ENCODE data around the gene FOXD2.

The FOXD2 gene

GRCh38 chr1:47444562-47445465 is 7.0 kb downstream of the FOXD2 start:
- DNase-seq (ENCODE audit: low spot score) = no peak
- Histone ChIP-seq H3K27ac (ENCODE audit: poor library complexity, severe bottlenecking) (no peak overlapping the region), H3K36me3 (ENCODE audit: low read depth) (no peaks in the 10 kb centered on the region), H3K4me1 (ENCODE audit: insufficient read depth, poor library complexity, severe bottlenecking) (no peaks in the 10 kb centered on the region), H3K27me3 (ENCODE audit: insufficient read depth, poor library complexity, severe bottlenecking) (peaks cover 98% of the 10 kb centered on the region), H3K9me3 (ENCODE audit: severe bottlenecking) (no peaks in the 10 kb centered on the region), H3K4me3 (ENCODE audit: severe bottlenecking) (no peak overlapping the region)
- no peak for TF ChIP-seq CTCF (IDR thresholded peaks at IDR 0.05; ENCODE audit: poor library complexity, severe bottlenecking)
- ATAC-seq (ENCODE audit: low read depth) = peak; percentile 69

- no peak overlapping the region for H3K27ac ChIP-seq (ENCODE audit: poor library complexity, severe bottlenecking)
- peaks cover 94% of the 10 kb centered on the region for H3K27me3 ChIP-seq (ENCODE audit: insufficient read depth, poor library complexity, severe bottlenecking)
- DNase-seq (ENCODE audit: low spot score) (no peak), ATAC-seq (ENCODE audit: low read depth) (no peak)
- no peaks in the 10 kb centered on the region for H3K36me3 ChIP-seq (ENCODE audit: low read depth)
- H3K4me1 ChIP-seq (ENCODE audit: insufficient read depth, poor library complexity, severe bottlenecking) = no peaks in the 10 kb centered on the region
- H3K4me3 ChIP-seq (ENCODE audit: severe bottlenecking) = no peak overlapping the region
- no peaks in the 10 kb centered on the region for H3K9me3 ChIP-seq (ENCODE audit: severe bottlenecking)
- no peak for TF ChIP-seq CTCF (IDR thresholded peaks at IDR 0.05; ENCODE audit: poor library complexity, severe bottlenecking)
These were observed 8.1 kb downstream of the FOXD2 start for GRCh38 chr1:47445823-47446550.

GRCh38 chr1:47448462-47449222 is 10.8 kb downstream of the FOXD2 start:
- H3K9me3 ChIP-seq (ENCODE audit: severe bottlenecking) = no peaks in the 10 kb centered on the region
- no peak overlapping the region for H3K4me3 ChIP-seq (ENCODE audit: severe bottlenecking)
- DNase-seq (ENCODE audit: low spot score) = no peak
- TF ChIP-seq CTCF (IDR thresholded peaks at IDR 0.05; ENCODE audit: poor library complexity, severe bottlenecking) = no peak
- no peak for ATAC-seq (ENCODE audit: low read depth)
- H3K4me1 ChIP-seq (ENCODE audit: insufficient read depth, poor library complexity, severe bottlenecking) = no peaks in the 10 kb centered on the region
- H3K27ac ChIP-seq (ENCODE audit: poor library complexity, severe bottlenecking) = no peak overlapping the region
- H3K36me3 ChIP-seq (ENCODE audit: low read depth) = no peaks in the 10 kb centered on the region
- H3K27me3 ChIP-seq (ENCODE audit: insufficient read depth, poor library complexity, severe bottlenecking) = peaks cover 68% of the 10 kb centered on the region

- Histone ChIP-seq H3K27me3 (ENCODE audit: insufficient read depth, poor library complexity, severe bottlenecking) (peaks cover 54% of the 10 kb centered on the region), H3K36me3 (ENCODE audit: low read depth) (no peaks in the 10 kb centered on the region), H3K4me1 (ENCODE audit: insufficient read depth, poor library complexity, severe bottlenecking) (no peaks in the 10 kb centered on the region)
These were observed 12.1 kb downstream of the FOXD2 start for GRCh38 chr1:47449822-47450552.

More at GRCh38 chr1:47449822-47450552, 12.1 kb downstream of the FOXD2 start:
- H3K9me3 ChIP-seq (ENCODE audit: severe bottlenecking) = no peaks in the 10 kb centered on the region
- DNase-seq (ENCODE audit: low spot score) (no peak), ATAC-seq (ENCODE audit: low read depth) (peak; percentile 31; the same call in 1 of the 3 replicates)
- H3K4me3 ChIP-seq (ENCODE audit: severe bottlenecking) = no peak overlapping the region
- no peak overlapping the region for H3K27ac ChIP-seq (ENCODE audit: poor library complexity, severe bottlenecking)
- TF ChIP-seq CTCF (IDR thresholded peaks at IDR 0.05; ENCODE audit: poor library complexity, severe bottlenecking) = peak; percentile 31
